Osteoblast (primary cell): ENCODE data around the gene ABCA12. TPM values are rescaled to one million over a fixed set of nuclear protein-coding genes. Genes with fewer than 3 reads are reported as not detected.
"Not testable (repeated sequence)": the region's sequence is repeated elsewhere in the genome, so short reads cannot be mapped to it uniquely, and the experiment has no call there.

Experiments used
- DNase-seq: peaks from one replicate; pipeline ENCODE4 v3.0.0; 2011; ENCODE audit warnings: low spot score, mixed read lengths; ENCODE audit not compliant: insufficient read length; ENCODE audit errors: missing footprints
- H2AFZ ChIP-seq: 2 replicates; pipeline ENCODE4 v1.6.0; 2011; ENCODE audit warnings: mild to moderate bottlenecking, low read length
- H3K27ac ChIP-seq: 2 replicates; pipeline ENCODE4 v1.5.1; 2011; ENCODE audit warnings: mild to moderate bottlenecking, low read depth, low read length, moderate library complexity
- H3K27me3 ChIP-seq: 2 replicates; pipeline ENCODE4 v1.6.0; 2012; ENCODE audit warnings: mild to moderate bottlenecking, control low read depth, inconsistent platforms, low read length, moderate library complexity; ENCODE audit not compliant: insufficient read depth
- H3K36me3 ChIP-seq: 2 replicates; pipeline ENCODE4 v1.5.1; 2011; ENCODE audit warnings: mild to moderate bottlenecking, low read length, control low read depth, moderate library complexity; ENCODE audit not compliant: insufficient read depth
- H3K4me1 ChIP-seq: 2 replicates; pipeline ENCODE4 v1.5.1; 2011; ENCODE audit warnings: mild to moderate bottlenecking, low read length, control low read depth, moderate library complexity; ENCODE audit not compliant: insufficient read depth
- H3K4me2 ChIP-seq: 2 replicates; pipeline ENCODE4 v1.6.0; 2011; ENCODE audit warnings: mild to moderate bottlenecking, low read length; ENCODE audit not compliant: insufficient read depth
- H3K4me3 ChIP-seq: fragments of 200-600 bp; sonication (generic); 3 replicates; pipeline ENCODE4 v1.5.1; 2012; ENCODE audit warnings: mild to moderate bottlenecking, low read length, inconsistent platforms; ENCODE audit not compliant: insufficient read depth
- H3K79me2 ChIP-seq: 2 replicates; pipeline ENCODE4 v1.6.0; 2012; ENCODE audit warnings: mild to moderate bottlenecking, low read length, control low read depth, inconsistent platforms; ENCODE audit not compliant: insufficient read depth
- H3K9me3 ChIP-seq: 2 replicates; pipeline ENCODE4 v1.5.1; 2011; ENCODE audit warnings: low read depth, low read length, control low read depth
- H4K20me1 ChIP-seq: 2 replicates; pipeline ENCODE4 v1.6.0; 2012; ENCODE audit warnings: mild to moderate bottlenecking, low read length, control low read depth; ENCODE audit not compliant: insufficient read depth
- CTCF ChIP-seq: IDR thresholded peaks from 2 replicates; pipeline ENCODE4 v1.5.1; 2011; ENCODE audit warnings: mild to moderate bottlenecking, low read depth, low read length, moderate library complexity; ENCODE audit errors: extremely low read depth
- total RNA-seq: library from RNA; depleted of rRNA; stranded (reverse); fragments of >200 nt; gene quantifications from 2 replicates; pipeline ENCODE4 v1.2.3, GENCODE V29; 2012

The ABCA12 gene
- total RNA-seq, 1 donor = under 0.01 TPM

GRCh38 chr2:215171796-215172195 is 33.4 kb upstream of the ABCA12 start:
- Histone ChIP-seq H3K27me3 (no peaks in the 10 kb centered on the region), H3K27ac (no peak overlapping the region), H3K79me2 (no peaks in the 10 kb centered on the region), H3K9me3 (no peaks in the 10 kb centered on the region), H3K36me3 (no peaks in the 10 kb centered on the region), H4K20me1 (no peaks in the 10 kb centered on the region), H3K4me1 (peaks cover 6% of the 10 kb centered on the region), H3K4me2 (peak overlapping the region; percentile 83), H3K4me3 (no peak overlapping the region), H2AFZ (no peak overlapping the region)
- TF ChIP-seq CTCF = no peak
- no peak for DNase-seq

- H3K27ac ChIP-seq = no peak overlapping the region
- peak overlapping the region; percentile 61 for H3K4me3 ChIP-seq
Measured at GRCh38 chr2:215171151-215171550, 32.7 kb upstream of the ABCA12 start.

GRCh38 chr2:215166505-215166904 is 28.1 kb upstream of the ABCA12 start:
- H3K4me2 ChIP-seq, H3K27ac ChIP-seq, DNase-seq, H3K9me3 ChIP-seq, H3K27me3 ChIP-seq, H4K20me1 ChIP-seq, H3K36me3 ChIP-seq, H3K79me2 ChIP-seq, H3K4me1 ChIP-seq, H2AFZ ChIP-seq, H3K4me3 ChIP-seq: not testable (repeated sequence)

More at GRCh38 chr2:215171151-215171550, 32.7 kb upstream of the ABCA12 start:
- H3K27me3 ChIP-seq = no peaks in the 10 kb centered on the region
- no peaks in the 10 kb centered on the region for H3K9me3 ChIP-seq
- TF ChIP-seq CTCF = no peak
- H3K4me1 ChIP-seq = peaks cover 6% of the 10 kb centered on the region
- H3K4me2 ChIP-seq = peak overlapping the region; percentile 83
- H3K36me3 ChIP-seq = no peaks in the 10 kb centered on the region
- H2AFZ ChIP-seq = peak overlapping the region; percentile 58
- no peak for DNase-seq
- H3K79me2 ChIP-seq = no peaks in the 10 kb centered on the region
- no peaks in the 10 kb centered on the region for H4K20me1 ChIP-seq

- not testable (repeated sequence) for H3K4me3 ChIP-seq, H3K9me3 ChIP-seq, H2AFZ ChIP-seq, H3K27ac ChIP-seq, H3K36me3 ChIP-seq, H3K79me2 ChIP-seq, H3K27me3 ChIP-seq, DNase-seq, H3K4me2 ChIP-seq, H3K4me1 ChIP-seq, H4K20me1 ChIP-seq
Measured at GRCh38 chr2:215163319-215163718, 24.9 kb upstream of the ABCA12 start.

- no peak for TF ChIP-seq CTCF
- Histone ChIP-seq H3K4me1 (no peaks in the 10 kb centered on the region), H3K9me3 (no peaks in the 10 kb centered on the region)
Measured at GRCh38 chr2:215161301-215161829, 22.9 kb upstream of the ABCA12 start.

More at GRCh38 chr2:215161301-215161829, 22.9 kb upstream of the ABCA12 start:
- Histone ChIP-seq H3K79me2 (no peaks in the 10 kb centered on the region), H3K4me3 (no peak overlapping the region), H3K4me2 (no peak overlapping the region), H3K27me3 (no peaks in the 10 kb centered on the region), H4K20me1 (no peaks in the 10 kb centered on the region), H3K36me3 (no peaks in the 10 kb centered on the region), H2AFZ (no peak overlapping the region), H3K27ac (no peak overlapping the region)
- DNase-seq = no peak
